Head of caudate nucleus (tissue), 42 donors: ENCODE data around the gene IGLON5.

Source experiments
- DNase-seq, 42 donors: peaks; one replicate each; pipeline versions ENCODE4 v3.0.0 to v3.0.0-alpha.2; 2020 to 2021; ENCODE audit warnings: mixed read lengths in 7 of 42
- intact Hi-C: fragments of 100-400 bp; cut with DNase I; formaldehyde crosslinking; loops from one replicate; pipeline ENCODE4 v1.15.0; 2022

The IGLON5 gene

GRCh38 chr19:51333836-51334460 is 22.5 kb downstream of the IGLON5 start:
- intact Hi-C loops = no loop called here
- no peak for DNase-seq

DNA sequence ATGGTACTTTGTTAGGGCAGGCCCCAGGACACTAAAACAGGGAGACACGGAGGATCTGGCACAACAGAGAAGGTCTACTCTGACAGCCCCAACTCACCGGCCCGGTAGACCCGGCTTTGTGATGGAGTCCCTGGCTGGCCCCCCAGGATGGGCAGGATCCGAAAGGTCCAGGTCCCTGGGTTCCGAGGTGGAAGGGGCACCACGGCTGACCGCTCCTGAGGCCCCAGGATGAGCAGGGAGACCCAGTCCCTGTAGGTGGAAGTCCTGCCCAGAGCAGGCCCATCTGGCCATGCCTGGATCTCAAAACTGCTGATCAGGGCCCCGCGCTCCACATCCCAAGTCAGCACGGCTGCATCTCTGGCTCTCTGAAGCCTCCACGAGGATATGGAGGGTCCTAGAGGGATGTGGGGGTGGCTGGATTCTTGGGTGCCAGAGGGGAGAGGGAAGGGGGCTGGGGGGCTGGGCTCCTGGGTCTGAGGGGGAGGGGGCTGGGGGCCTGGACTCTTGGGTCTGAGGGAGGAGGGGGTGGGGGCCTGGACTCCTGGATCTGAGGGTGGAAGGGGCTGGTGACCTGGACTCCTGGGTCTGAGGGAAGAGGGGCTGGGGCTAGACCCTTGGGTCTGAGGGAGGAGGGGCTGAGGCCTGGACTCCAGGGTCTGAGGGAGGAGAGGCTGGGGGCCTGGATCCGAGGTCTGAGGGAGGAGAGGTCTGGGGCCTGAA is 25.9 kb downstream of the IGLON5 start:
- no peak for DNase-seq

GRCh38 chr19:51337861-51338562 is 26.6 kb downstream of the IGLON5 start:
- intact Hi-C loops = no loop called here
- DNase-seq = no peak

More for the DNA sequence above, 25.9 kb downstream of the IGLON5 start:
- intact Hi-C loops = no loop called here

GRCh38 chr19:51338563-51339312 is 27.3 kb downstream of the IGLON5 start:
- DNase-seq = peak; percentile 56 to 89 (median 79)
- intact Hi-C loops = no loop called here

DNA sequence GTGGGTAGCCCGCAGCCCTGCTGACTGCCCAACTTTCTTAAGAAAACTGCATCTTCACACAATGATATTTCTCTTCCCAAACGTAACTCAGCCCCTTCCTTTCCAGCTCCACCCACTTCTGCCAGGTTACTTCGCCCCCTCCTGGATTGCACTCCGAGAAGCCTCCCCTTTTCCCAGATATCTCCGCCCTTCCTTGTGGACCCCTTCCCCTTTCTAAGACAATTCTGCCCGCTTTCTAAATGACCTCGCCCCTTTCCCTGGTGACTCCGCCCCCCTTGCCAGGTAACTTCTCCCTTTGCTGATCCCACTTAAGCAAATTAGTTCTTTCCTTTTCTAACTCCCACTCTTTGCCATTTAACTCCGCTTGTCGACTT is 27.9 kb downstream of the IGLON5 start:
- DNase-seq = no peak
- intact Hi-C loops = no loop called here

GRCh38 chr19:51339687-51340656 is 28.5 kb downstream of the IGLON5 start:
- intact Hi-C loops = no loop called here
- peak; percentile 83 to 99 (median 95) for DNase-seq

GRCh38 chr19:51341066-51341465 is 29.6 kb downstream of the IGLON5 start:
- intact Hi-C loops = no loop called here
- DNase-seq = no peak

GRCh38 chr19:51341976-51342580 is 30.6 kb downstream of the IGLON5 start, which contains the start of gene VSIG10L:
TSS of gene VSIG10L (minus strand) at chr19:51342139. CDS start at chr19:51342124, 15 bp downstream.
- intact Hi-C loops = no loop called here
- no peak for DNase-seq

GRCh38 chr19:51342631-51343569 is 31.5 kb downstream of the IGLON5 start:
- DNase-seq = no peak
- intact Hi-C loops = no loop called here

DNA sequence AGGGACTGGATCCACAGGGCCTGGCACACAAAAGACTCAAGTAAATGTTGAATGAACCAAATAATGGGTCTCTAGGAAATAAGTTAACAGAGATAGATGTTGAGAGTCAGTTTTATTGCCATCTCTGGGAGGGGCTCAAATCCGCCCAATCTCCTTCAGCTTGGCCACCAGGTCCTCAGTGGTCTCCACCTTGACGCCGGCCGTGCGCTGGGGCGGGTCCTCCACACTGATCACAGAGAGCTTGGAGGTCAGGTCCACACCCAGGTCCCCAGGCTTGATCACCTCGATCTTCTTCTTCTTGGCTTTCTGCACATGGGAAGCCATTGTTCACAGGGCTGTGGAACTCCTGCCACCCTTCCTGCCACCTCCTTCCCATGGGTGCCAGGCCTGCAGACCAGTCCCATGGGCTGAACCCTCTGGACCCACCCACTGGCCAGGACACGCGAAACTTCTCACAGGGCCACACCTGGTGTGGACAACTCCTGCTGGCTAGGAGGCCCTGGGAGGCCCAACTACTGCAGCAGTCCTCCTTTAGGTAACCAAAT is 33.7 kb downstream of the IGLON5 start:
- peak in 1 of 42 donors; percentile 17 for DNase-seq
- intact Hi-C loops = no loop called here

DNA sequence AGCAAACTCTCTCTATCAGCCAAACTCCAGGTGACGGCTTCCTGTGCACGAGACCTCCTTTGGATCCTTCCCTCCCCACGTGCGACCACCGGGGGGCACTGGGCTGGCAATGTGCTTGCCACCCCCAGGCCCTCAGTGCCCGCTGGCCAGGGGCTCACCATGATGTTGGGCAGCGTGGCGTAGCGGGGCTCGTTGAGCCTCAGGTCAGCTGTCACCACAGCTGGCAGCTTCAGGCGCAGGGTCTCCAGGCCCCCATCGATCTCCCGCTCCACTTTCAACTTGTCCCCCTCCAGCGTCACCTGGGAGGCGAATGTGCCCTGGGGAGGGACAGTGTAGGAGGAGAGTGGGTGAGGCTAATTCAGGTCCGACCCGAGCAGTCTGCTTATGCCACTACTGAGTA is 35.3 kb downstream of the IGLON5 start:
- no peak for DNase-seq
- intact Hi-C loops = no loop called here

- intact Hi-C loops = no loop called here
- no peak for DNase-seq
These were observed 35.9 kb downstream of the IGLON5 start for GRCh38 chr19:51347209-51347928.

DNA sequence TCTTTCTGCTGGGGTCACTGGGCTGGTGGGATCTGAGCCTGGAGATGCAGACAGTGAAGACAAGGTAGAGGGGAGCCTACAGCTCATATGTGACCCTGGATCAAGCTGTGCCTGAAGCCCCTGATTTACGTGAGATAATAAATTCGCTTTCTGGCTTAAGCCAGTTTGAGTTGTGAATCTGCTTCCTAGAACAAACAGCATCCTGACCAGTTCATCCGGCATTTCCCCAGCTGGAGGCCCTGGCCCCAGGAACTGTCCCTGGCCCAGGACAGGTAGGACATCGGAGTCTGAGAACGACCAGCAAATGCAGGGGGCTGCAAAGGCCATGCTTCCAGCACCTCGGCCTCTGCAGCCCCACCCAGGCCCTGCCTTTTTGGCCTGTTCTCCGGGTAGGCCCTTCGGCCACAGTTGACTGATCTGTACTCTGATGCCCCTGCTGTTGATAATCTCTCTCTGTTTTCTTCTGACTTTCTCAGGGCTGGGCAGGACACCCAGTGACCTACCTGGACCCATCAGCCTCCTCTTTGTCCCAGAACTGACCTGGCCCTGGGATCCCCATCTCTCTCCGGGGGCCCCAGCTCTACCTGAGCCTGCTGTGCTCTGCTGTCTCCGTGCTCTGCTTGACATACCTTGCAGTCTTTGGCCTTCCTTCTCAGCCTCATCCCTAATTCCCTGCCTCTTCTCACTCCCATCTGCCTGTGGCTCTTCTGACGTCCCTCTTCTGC is 40.0 kb downstream of the IGLON5 start:
- intact Hi-C loops = no loop called here

DNA sequence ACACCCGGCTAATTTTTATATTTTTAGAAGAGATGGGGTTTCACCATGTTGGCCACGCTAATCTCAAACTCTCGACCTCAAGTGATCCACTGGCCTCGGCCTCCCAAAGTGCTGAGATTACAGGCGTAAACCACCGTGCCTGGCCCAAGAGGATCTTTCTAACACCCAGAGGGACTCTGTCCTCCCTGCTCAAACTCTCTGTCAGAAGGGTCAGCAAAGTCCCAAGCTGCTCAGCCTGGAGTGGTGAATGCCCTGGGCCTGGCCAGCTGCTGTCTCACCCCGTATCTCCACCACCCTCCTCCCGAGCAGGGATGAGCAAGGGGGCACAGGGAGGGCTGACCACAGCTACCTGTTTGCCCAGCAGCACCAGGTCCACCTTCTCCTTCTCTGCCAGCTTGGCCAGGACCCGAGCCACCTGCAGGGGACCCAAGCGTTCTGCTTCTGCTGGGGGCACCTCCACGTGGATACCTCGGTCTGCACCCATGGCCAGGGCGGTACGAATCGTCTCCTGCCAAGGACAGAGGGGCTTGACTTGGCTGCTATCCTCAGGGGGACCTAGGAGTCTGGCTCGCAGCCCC is 41.4 kb downstream of the IGLON5 start:
- DNase-seq = no peak
- intact Hi-C loops = no loop called here

More for the DNA sequence above, 40.0 kb downstream of the IGLON5 start:
- DNase-seq = no peak
